Myocyte (in vitro differentiated cells): ENCODE measurements around the gene NYAP2. TPM values are rescaled to one million over a fixed set of nuclear protein-coding genes. Genes with fewer than 3 reads are reported as not detected.

ENCODE experiments used
- DNase-seq: peaks from one replicate; pipeline ENCODE4 v3.0.0-alpha.2; 2012; ENCODE audit warnings: low read depth
- total RNA-seq: library from RNA; depleted of rRNA; stranded (reverse); fragments of >200 nt; gene quantifications from 2 replicates; pipeline ENCODE4 v1.2.3, GENCODE V29; 2014

The NYAP2 gene
- total RNA-seq, 1 donor from 2014 or later, result 0.05 TPM

- DNase-seq, result no peak
Measured at GRCh38 chr2:225425284-225425683, 25.8 kb downstream of the NYAP2 start.

GRCh38 chr2:225428360-225428759 lies 28.9 kb downstream of the NYAP2 start:
- no peak for DNase-seq

GRCh38 chr2:225429717-225430116 lies 30.2 kb downstream of the NYAP2 start:
- peak; percentile 19 for DNase-seq

- no peak for DNase-seq
Measured at GRCh38 chr2:225431105-225431863, 31.8 kb downstream of the NYAP2 start.

GRCh38 chr2:225434014-225434413 lies 34.5 kb downstream of the NYAP2 start:
- DNase-seq, result no peak

GRCh38 chr2:225437319-225437718 lies 37.8 kb downstream of the NYAP2 start:
- DNase-seq, result no peak

GRCh38 chr2:225438248-225438647 lies 38.7 kb downstream of the NYAP2 start:
- DNase-seq, result no peak

- DNase-seq, result no peak
Measured at GRCh38 chr2:225452677-225453076, 53.2 kb downstream of the NYAP2 start.

- no peak for DNase-seq
Measured at GRCh38 chr2:225454412-225454811, 54.9 kb downstream of the NYAP2 start.

- no peak for DNase-seq
Measured at GRCh38 chr2:225456619-225457260, 57.2 kb downstream of the NYAP2 start.

GRCh38 chr2:225457482-225457881 lies 58.0 kb downstream of the NYAP2 start:
- DNase-seq, result peak; percentile 26

- no peak for DNase-seq
Measured at GRCh38 chr2:225458431-225459117, 59.1 kb downstream of the NYAP2 start.

- no peak for DNase-seq
Measured at GRCh38 chr2:225462417-225462816, 62.9 kb downstream of the NYAP2 start.

GRCh38 chr2:225462945-225463344 lies 63.4 kb downstream of the NYAP2 start:
- no peak for DNase-seq

- DNase-seq, result no peak
Measured at GRCh38 chr2:225463449-225463848, 63.9 kb downstream of the NYAP2 start.

GRCh38 chr2:225464346-225465025 lies 65.0 kb downstream of the NYAP2 start:
- peak; percentile 0 for DNase-seq

GRCh38 chr2:225465827-225466226 lies 66.3 kb downstream of the NYAP2 start:
- DNase-seq, result no peak

- DNase-seq, result no peak
Measured at GRCh38 chr2:225466891-225467604, 67.5 kb downstream of the NYAP2 start.

- DNase-seq, result no peak
Measured at GRCh38 chr2:225468131-225468530, 68.6 kb downstream of the NYAP2 start.

GRCh38 chr2:225471039-225471438 lies 71.5 kb downstream of the NYAP2 start:
- DNase-seq, result no peak

- no peak for DNase-seq
Measured at GRCh38 chr2:225471482-225471881, 72.0 kb downstream of the NYAP2 start.
